ENCODE measurements around the gene CA11.

CA11 gene

DNA sequence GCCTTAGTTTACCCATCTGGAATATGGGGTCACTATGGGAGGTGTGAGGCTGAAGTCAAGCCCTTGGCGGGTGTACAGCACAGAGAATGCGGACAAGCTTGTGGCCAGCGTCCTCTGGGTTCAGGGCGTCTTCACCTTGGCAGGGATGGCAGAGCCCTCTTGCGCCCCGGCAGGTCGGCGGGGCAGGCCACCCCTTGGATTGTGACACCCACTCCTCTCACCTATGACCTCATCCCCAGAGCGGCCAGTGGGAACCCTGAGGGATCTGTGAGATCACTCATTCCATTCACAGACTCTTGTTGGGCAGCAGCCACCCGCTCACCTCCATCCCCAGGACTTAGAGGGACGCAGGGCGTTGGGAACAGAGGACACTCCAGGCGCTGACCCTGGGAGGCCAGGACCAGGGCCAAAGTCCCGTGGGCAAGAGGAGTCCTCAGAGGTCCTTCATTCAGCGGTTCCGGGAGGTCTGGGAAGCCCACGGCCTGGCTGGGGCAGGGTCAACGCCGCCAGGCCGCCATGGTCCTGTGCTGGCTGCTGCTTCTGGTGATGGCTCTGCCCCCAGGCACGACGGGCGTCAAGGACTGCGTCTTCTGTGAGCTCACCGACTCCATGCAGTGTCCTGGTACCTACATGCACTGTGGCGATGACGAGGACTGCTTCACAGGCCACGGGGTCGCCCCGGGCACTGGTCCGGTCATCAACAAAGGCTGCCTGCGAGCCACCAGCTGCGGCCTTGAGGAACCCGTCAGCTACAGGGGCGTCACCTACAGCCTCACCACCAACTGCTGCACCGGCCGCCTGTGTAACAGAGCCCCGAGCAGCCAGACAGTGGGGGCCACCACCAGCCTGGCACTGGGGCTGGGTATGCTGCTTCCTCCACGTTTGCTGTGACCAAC, 39.3 kb downstream of the CA11 start, which contains the start of gene SPACA4:
Gene SPACA4 (plus strand): TSS at position 280 of the 896 bp plus-strand sequence. CDS start 237 bp downstream, at position 517.
- Histone ChIP-seq H3K27ac (ENCODE audit: low read depth, low read length) (no peak within 1 kb of the TSS), H3K36me3 (ENCODE audit: insufficient read depth, low read length) (no peaks in the 10 kb centered on the region), H3K9me3 (ENCODE audit: insufficient read depth, low read depth, low read length) (no peaks in the 10 kb centered on the region), H3K27me3 (ENCODE audit: insufficient read depth, low read length) (no peaks in the 10 kb centered on the region), H3K4me1 (ENCODE audit: insufficient read depth, low read length) (no peaks in the 10 kb centered on the region), H3K4me3 (ENCODE audit: low read length) (no peak within 1 kb of the TSS), H3K9ac (ENCODE audit: low read depth, low read length) (no peak within 1 kb of the TSS)
- 94% methylated on average over 39 of the region's 39 CpGs for WGBS

DNA sequence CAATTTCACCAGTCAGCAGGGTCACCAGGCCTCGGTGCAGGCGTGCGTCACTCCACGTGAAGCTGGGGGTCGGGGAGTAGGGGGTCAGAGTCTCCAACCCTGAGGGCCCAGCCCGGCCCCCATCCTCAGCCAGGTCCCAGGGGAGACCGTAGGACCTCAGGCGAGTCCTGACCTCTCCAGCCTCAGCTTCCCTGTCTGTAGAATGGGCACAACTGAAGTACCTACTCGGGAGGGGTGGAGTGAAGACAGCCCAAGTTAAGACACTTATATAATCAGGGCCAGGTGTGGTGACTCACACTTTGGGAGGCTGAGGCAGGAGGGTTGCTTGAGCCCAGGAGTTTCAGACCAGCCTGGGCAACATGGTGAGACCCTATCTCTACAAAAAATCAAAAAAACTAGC, 42.1 kb downstream of the CA11 start:
- Histone ChIP-seq H3K9me3 (ENCODE audit: insufficient read depth, low read depth, low read length) (no peaks in the 10 kb centered on the region), H3K4me1 (ENCODE audit: insufficient read depth, low read length) (no peaks in the 10 kb centered on the region), H3K27me3 (ENCODE audit: insufficient read depth, low read length) (no peaks in the 10 kb centered on the region), H3K27ac (ENCODE audit: low read depth, low read length) (no peak overlapping the region), H3K4me3 (ENCODE audit: low read length) (no peak overlapping the region), H3K9ac (ENCODE audit: low read depth, low read length) (no peak overlapping the region), H3K36me3 (ENCODE audit: insufficient read depth, low read length) (no peaks in the 10 kb centered on the region)
- 96% methylated on average over 9 of the region's 9 CpGs for WGBS

DNA sequence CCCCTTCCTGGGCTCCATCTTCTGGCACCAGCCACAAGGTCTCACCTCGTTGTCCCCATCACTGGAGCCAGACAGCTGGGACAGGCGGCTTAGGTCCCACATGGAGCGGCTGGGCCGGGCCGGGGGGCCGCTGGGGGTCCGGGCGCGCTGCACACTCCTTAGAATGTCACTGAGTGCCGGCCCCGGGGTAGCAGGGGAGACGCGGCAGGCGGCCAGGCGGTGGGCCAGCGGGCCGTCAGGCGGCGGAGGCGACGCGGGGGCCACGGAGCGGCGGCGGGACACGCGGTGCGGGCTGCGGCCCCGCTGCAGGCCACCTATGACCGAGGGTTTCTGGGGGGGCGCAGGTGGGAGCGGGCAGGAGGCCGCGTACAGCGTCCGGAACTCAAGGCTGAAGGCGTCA, 42.5 kb downstream of the CA11 start:
- no peak overlapping the region for H3K27ac ChIP-seq (ENCODE audit: low read depth, low read length)
- no peak overlapping the region for H3K9ac ChIP-seq (ENCODE audit: low read depth, low read length)
- H3K4me3 ChIP-seq (ENCODE audit: low read length), result no peak overlapping the region
- H3K36me3 ChIP-seq (ENCODE audit: insufficient read depth, low read length), result no peaks in the 10 kb centered on the region
- H3K9me3 ChIP-seq (ENCODE audit: insufficient read depth, low read depth, low read length), result no peaks in the 10 kb centered on the region
- no peaks in the 10 kb centered on the region for H3K27me3 ChIP-seq (ENCODE audit: insufficient read depth, low read length)
- H3K4me1 ChIP-seq (ENCODE audit: insufficient read depth, low read length), result no peaks in the 10 kb centered on the region
- WGBS, result 96% methylated on average over 39 of the region's 39 CpGs

DNA sequence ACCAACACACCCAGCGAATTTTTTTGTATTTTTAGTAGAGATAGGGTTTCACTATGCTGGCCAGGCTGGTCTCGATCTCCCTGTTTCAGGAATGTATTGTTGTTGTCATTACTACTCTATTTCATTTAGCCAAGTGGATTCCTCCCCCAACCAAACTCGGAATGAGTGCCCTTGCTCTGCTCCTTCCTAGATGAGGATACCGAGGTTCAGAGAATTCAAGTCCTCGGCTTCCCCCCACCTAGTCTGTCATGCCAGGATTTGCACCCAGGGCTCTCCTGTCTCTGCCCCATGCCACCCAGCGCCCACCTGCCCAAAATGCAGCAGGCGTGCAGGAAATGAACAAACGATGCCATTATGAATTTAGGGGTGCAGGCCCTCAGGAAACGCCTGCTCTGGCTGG, 43.0 kb downstream of the CA11 start:
- Histone ChIP-seq H3K36me3 (ENCODE audit: insufficient read depth, low read length) (no peaks in the 10 kb centered on the region), H3K4me1 (ENCODE audit: insufficient read depth, low read length) (no peaks in the 10 kb centered on the region), H3K27ac (ENCODE audit: low read depth, low read length) (no peak overlapping the region), H3K27me3 (ENCODE audit: insufficient read depth, low read length) (no peaks in the 10 kb centered on the region), H3K9ac (ENCODE audit: low read depth, low read length) (no peak overlapping the region), H3K4me3 (ENCODE audit: low read length) (no peak overlapping the region), H3K9me3 (ENCODE audit: insufficient read depth, low read depth, low read length) (no peaks in the 10 kb centered on the region)
- WGBS, result 95% methylated on average over 9 of the region's 9 CpGs

DNA sequence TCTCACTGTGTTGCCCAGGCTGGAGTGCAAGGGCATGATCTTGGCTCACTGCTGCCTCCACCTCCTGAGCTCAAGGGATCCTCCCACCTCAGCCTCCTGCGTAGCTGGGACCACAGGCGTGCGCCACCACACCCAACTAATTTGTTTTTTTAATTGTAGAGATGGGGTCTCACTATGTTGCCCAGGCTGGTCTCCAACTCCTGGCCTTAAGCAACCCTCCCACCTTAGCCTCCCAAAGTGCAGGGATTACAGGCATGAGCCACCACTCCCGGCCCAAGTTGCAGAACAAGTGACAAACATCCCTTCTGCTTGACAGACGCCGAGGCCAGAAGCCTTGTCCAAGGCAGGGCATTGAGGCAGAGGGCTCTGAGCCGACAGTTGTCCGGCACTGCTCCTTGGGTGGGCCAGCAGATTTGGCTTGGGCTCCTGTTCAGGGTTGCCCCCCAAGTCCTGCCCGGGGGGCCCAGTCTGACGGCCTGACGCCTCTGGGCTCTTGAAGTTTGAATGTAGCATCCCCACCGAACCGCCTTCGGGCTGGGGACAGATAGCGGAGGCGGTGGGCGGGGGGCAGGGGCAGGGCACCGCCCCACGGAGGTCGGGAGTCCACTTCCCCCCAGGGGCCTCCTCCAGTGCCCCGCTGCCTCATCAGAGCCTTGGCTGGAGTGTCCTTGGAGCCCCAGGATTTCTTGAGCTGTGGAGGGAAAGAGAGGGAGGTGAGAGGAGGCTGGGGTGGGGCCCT, 45.1 kb downstream of the CA11 start:
- Histone ChIP-seq H3K9me3 (ENCODE audit: insufficient read depth, low read depth, low read length) (no peaks in the 10 kb centered on the region), H3K9ac (ENCODE audit: low read depth, low read length) (no peak overlapping the region), H3K36me3 (ENCODE audit: insufficient read depth, low read length) (no peaks in the 10 kb centered on the region), H3K27me3 (ENCODE audit: insufficient read depth, low read length) (no peaks in the 10 kb centered on the region), H3K4me1 (ENCODE audit: insufficient read depth, low read length) (no peaks in the 10 kb centered on the region), H3K4me3 (ENCODE audit: low read length) (no peak overlapping the region), H3K27ac (ENCODE audit: low read depth, low read length) (no peak overlapping the region)
- WGBS, result 92% methylated on average over 21 of the region's 21 CpGs

DNA sequence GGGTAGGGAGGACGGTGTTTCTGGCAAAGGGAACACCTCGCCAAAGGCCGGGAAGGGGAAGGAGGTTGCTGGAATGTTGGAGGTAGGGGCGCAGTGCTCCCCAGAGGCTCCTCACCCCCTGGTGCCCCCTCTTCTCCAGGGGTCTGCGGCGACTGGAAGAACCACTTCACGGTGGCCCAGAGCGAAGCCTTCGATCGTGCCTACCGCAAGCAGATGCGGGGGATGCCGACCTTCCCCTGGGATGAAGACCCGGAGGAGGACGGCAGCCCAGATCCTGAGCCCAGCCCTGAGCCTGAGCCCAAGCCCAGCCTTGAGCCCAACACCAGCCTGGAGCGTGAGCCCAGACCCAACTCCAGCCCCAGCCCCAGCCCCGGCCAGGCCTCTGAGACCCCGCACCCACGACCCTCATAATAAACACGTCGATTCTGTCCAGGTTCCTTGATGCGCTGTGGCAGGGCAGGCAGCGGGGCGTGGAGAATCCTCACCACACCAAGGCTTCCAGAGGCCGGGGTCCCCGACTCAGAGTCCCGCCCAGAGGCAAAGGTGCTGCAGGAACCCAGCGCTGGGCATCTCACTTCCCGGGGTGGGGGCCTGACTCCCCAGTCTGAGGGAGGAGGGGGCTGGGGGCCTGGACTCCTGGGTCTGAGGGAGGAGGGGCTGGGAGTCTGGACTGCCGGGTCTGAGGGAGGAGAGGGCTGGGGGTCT, 46.8 kb downstream of the CA11 start:
- H3K4me3 ChIP-seq (ENCODE audit: low read length), result no peak overlapping the region
- H3K27ac ChIP-seq (ENCODE audit: low read depth, low read length), result no peak overlapping the region
- H3K9ac ChIP-seq (ENCODE audit: low read depth, low read length), result no peak overlapping the region
- H3K27me3 ChIP-seq (ENCODE audit: insufficient read depth, low read length), result no peaks in the 10 kb centered on the region
- no peaks in the 10 kb centered on the region for H3K4me1 ChIP-seq (ENCODE audit: insufficient read depth, low read length)
- H3K9me3 ChIP-seq (ENCODE audit: insufficient read depth, low read depth, low read length), result no peaks in the 10 kb centered on the region
- WGBS, result 85% methylated on average over 30 of the region's 30 CpGs
- H3K36me3 ChIP-seq (ENCODE audit: insufficient read depth, low read length), result no peaks in the 10 kb centered on the region

DNA sequence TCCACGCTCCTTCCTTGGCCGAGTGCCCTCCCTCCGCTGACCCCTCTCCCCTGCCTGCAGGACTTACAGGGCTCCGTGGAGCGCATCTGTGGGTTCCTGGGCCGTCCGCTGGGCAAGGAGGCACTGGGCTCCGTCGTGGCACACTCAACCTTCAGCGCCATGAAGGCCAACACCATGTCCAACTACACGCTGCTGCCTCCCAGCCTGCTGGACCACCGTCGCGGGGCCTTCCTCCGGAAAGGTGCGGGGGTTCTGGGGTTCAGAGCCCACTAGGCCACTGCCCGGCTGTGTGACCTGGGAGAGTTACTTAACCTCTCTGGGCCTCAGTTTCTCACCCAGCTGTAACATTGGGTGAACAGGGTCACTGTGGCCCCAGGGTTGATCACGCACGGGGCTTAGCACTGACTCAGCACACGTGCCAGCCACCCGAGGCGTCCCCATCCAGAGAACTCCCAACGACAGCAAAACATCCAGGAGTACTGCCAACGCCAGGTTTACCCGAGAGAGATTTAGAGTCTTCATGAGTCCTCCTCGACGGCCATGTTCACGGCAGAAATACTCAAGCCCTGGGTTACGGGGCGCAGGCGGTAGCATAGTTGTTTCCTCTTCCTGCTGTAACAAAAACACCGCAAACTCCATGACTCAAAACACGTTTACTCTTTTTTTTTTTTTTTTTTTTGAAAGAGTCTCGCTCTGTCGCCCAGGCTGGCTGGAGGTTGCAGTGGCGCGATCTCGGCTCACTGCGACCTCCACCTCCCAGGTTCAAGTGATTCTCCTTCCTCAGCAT, 49.1 kb downstream of the CA11 start:
- no peaks in the 10 kb centered on the region for H3K27me3 ChIP-seq (ENCODE audit: insufficient read depth, low read length)
- H3K9ac ChIP-seq (ENCODE audit: low read depth, low read length), result no peak overlapping the region
- no peak overlapping the region for H3K27ac ChIP-seq (ENCODE audit: low read depth, low read length)
- 89% methylated on average over 39 of the region's 39 CpGs for WGBS
- no peak overlapping the region for H3K4me3 ChIP-seq (ENCODE audit: low read length)
- no peaks in the 10 kb centered on the region for H3K36me3 ChIP-seq (ENCODE audit: insufficient read depth, low read length)
- H3K4me1 ChIP-seq (ENCODE audit: insufficient read depth, low read length), result no peaks in the 10 kb centered on the region
- H3K9me3 ChIP-seq (ENCODE audit: insufficient read depth, low read depth, low read length), result no peaks in the 10 kb centered on the region

DNA sequence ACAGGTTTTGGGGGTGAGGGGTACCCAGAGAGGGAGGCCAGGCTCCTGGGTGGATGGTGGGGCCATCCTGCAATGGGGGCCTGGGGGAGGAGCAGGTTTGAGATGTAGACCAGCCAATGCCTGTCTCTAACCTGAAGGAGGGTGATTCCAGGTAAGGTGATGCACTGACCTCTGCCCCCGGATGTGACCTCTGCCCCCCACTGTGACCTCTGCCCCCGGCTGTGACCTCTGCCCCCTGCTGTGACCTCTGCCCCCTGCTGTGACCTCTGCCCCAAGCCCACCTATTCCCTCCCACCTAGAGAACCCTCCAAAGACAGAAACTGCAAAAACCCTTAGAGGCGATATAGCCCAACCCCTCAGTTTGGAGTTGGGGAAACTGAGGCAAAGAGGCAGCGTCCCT, 49.8 kb downstream of the CA11 start:
- no peaks in the 10 kb centered on the region for H3K9me3 ChIP-seq (ENCODE audit: insufficient read depth, low read depth, low read length)
- no peaks in the 10 kb centered on the region for H3K4me1 ChIP-seq (ENCODE audit: insufficient read depth, low read length)
- no peak overlapping the region for H3K27ac ChIP-seq (ENCODE audit: low read depth, low read length)
- no peak overlapping the region for H3K4me3 ChIP-seq (ENCODE audit: low read length)
- no peak overlapping the region for H3K9ac ChIP-seq (ENCODE audit: low read depth, low read length)
- WGBS, result 96% methylated on average over 3 of the region's 4 CpGs
- H3K36me3 ChIP-seq (ENCODE audit: insufficient read depth, low read length), result no peaks in the 10 kb centered on the region
- H3K27me3 ChIP-seq (ENCODE audit: insufficient read depth, low read length), result no peaks in the 10 kb centered on the region

DNA sequence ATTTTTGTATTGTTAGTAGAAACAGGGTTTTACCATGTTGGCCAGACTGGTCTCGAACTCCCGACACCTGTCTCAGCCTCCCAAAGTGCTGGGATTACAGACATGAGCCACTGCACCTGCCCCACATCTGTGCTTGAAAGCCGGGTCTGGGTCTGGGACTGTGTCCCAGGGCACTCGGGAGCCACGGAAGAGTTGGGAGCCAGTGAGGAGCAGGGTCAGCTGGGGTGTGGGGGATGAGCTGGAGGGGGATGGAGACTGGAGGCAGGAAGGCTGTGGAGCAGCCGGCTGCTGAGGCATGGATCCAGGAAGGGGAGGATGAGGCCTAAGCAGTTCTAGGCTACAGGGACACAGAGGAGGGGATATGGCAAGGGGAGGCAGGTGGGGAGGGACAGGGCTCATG, 50.2 kb downstream of the CA11 start:
- H3K4me1 ChIP-seq (ENCODE audit: insufficient read depth, low read length), result no peaks in the 10 kb centered on the region
- no peaks in the 10 kb centered on the region for H3K9me3 ChIP-seq (ENCODE audit: insufficient read depth, low read depth, low read length)
- 86% methylated on average over 6 of the region's 6 CpGs for WGBS
- no peaks in the 10 kb centered on the region for H3K36me3 ChIP-seq (ENCODE audit: insufficient read depth, low read length)
- H3K4me3 ChIP-seq (ENCODE audit: low read length), result no peak overlapping the region
- H3K27ac ChIP-seq (ENCODE audit: low read depth, low read length), result no peak overlapping the region
- no peak overlapping the region for H3K9ac ChIP-seq (ENCODE audit: low read depth, low read length)
- no peaks in the 10 kb centered on the region for H3K27me3 ChIP-seq (ENCODE audit: insufficient read depth, low read length)

DNA sequence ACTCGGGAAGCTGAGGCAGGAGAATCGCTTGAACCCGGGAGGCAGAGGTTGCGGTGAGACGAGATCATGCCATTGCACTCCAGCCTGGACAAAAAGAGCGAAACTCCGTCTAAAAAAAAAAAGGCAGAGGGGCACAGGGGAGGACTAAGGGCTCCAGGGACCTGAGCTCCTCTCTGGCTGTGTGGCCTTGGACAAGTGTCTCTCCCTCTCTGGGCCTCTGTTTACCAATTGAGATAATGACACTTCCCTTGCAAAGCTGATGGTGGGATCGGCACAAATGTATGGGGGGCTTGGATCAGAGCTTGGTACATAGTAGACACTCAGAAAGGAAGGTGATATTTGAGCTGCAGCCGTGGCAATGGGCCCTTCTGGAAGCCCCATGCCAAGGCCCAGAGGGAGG, 50.8 kb downstream of the CA11 start:
- Histone ChIP-seq H3K27ac (ENCODE audit: low read depth, low read length) (no peak overlapping the region), H3K27me3 (ENCODE audit: insufficient read depth, low read length) (no peaks in the 10 kb centered on the region), H3K4me1 (ENCODE audit: insufficient read depth, low read length) (no peaks in the 10 kb centered on the region), H3K36me3 (ENCODE audit: insufficient read depth, low read length) (no peaks in the 10 kb centered on the region), H3K4me3 (ENCODE audit: low read length) (no peak overlapping the region), H3K9me3 (ENCODE audit: insufficient read depth, low read depth, low read length) (no peaks in the 10 kb centered on the region), H3K9ac (ENCODE audit: low read depth, low read length) (no peak overlapping the region)
- WGBS, result 87% methylated on average over 9 of the region's 9 CpGs
